Activated CD8-positive, alpha-beta T cell treated with anti-CD3 and anti-CD28 coated beads for 36 hours (primary cell): Measurements from ENCODE around the gene HOXC5. TPM values are rescaled to one million over a fixed set of nuclear protein-coding genes. Genes with fewer than 3 reads are reported as not detected.

Experiments
- ATAC-seq: fragments of 200-7000 bp; cut with Tn5 transposase; one replicate; pipeline ENCODE4 v1.10.0; 2021; ENCODE audit warnings: mild to moderate bottlenecking, moderate library complexity
- CTCF ChIA-PET: fragments of 350-600 bp; sonication (Branson Sonifier 250); formaldehyde crosslinking; loops from one replicate; lab custom pipeline; 2021; ENCODE audit warnings: antibody characterized with exemption; lab: Charles Lee
- POLR2A ChIA-PET: fragments of 350-600 bp; sonication (Branson Sonifier 250); formaldehyde crosslinking; loops from one replicate; lab custom pipeline; 2021; ENCODE audit warnings: antibody characterized with exemption; lab: Charles Lee
- DNase-seq: peaks from one replicate; pipeline ENCODE4 v3.0.0-alpha.2; 2020
- H3K27ac Mint-ChIP-seq: one replicate; pipeline ENCODE4 v1.8.0; 2021; ENCODE audit warnings: mild to moderate bottlenecking, mixed read lengths
- H3K27me3 Mint-ChIP-seq: one replicate; pipeline ENCODE4 v1.8.0; 2021; ENCODE audit warnings: mixed read lengths
- H3K36me3 Mint-ChIP-seq: one replicate; pipeline ENCODE4 v1.8.0; 2021; ENCODE audit warnings: low read depth, mixed read lengths
- H3K4me1 Mint-ChIP-seq: one replicate; pipeline ENCODE4 v1.8.0; 2021; ENCODE audit warnings: low read depth, mixed read lengths
- H3K4me3 Mint-ChIP-seq: one replicate; pipeline ENCODE4 v1.8.0; 2021; ENCODE audit warnings: mild to moderate bottlenecking, moderate library complexity, mixed read lengths
- H3K9me3 Mint-ChIP-seq: one replicate; pipeline ENCODE4 v1.8.0; 2021; ENCODE audit warnings: mixed read lengths
- CTCF ChIP-seq: fragments of 200-600 bp; IDR thresholded peaks from one replicate; pipeline ENCODE4 v1.8.0; 2022; ENCODE audit warnings: antibody characterized with exemption, mild to moderate bottlenecking
- intact Hi-C: fragments of 100-400 bp; cut with micrococcal nuclease; formaldehyde crosslinking; loops from one replicate; pipeline ENCODE4 v1.10.0; 2022
- total RNA-seq, 2 experiments: library from RNA; stranded (reverse); gene quantifications; one replicate each; pipeline ENCODE4 v1.2.3, GENCODE V29; 2021

The HOXC5 gene
- total RNA-seq, 2 experiments from 2014 or later: not detected

DNA sequence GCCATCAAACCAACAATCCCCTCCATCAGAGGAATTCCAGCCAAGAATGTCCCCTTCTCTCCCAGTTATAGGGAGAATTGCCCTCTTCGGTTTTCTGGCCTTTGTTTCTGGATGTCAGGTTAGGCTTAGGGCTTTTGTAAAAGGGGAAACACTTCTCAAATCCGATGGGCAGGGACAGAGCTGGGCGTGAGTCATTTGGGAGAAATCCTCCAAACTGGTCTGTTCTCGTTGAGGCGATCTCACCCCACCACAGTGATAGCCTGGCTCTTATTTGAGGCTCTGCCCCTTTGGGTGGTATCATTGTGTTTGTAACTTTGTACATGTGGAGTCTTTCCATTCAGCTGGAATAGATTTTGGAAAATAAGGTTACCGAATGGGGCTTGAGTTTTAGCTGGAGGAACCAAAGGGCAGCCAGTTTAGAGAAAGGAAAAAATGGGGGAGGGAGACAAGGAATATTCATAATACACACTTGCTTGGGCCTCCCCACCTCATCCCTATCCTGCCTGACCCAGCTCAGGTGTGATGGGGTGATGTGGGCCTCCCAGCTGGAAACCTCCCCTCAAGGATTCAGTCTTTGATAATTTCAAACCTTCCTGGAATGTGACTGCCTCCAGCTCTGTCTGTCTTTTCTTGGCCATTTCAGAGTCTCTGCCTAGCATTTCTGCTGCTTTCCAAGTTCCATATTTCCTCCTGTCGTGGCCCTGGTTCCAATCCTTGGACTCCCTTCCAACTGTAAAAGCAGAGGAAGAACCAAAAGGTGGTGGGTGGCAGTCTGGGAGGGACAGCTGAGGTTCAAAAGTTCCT lies 28.3 kb downstream of the HOXC5 start:
- no peaks in the 10 kb centered on the region for H3K4me1 Mint-ChIP-seq
- TF ChIP-seq CTCF: no peak
- no peak overlapping the region for H3K27ac Mint-ChIP-seq
- POLR2A ChIA-PET: interaction anchor here (0.5 kb wide), 1 partner anchor 397 kb away, joined by 3 read pairs; no protein-coding TSS in a partner anchor
- no peaks in the 10 kb centered on the region for H3K9me3 Mint-ChIP-seq
- H3K27me3 Mint-ChIP-seq: peaks cover 53% of the 10 kb centered on the region
- DNase-seq (no peak), ATAC-seq (no peak)
- intact Hi-C loops: no loop called here
- H3K36me3 Mint-ChIP-seq: no peaks in the 10 kb centered on the region
- CTCF ChIA-PET: interaction anchor here (0.7 kb wide), 1 partner anchor 16 kb away, joined by 3 read pairs; no protein-coding TSS in a partner anchor
- no peak overlapping the region for H3K4me3 Mint-ChIP-seq

DNA sequence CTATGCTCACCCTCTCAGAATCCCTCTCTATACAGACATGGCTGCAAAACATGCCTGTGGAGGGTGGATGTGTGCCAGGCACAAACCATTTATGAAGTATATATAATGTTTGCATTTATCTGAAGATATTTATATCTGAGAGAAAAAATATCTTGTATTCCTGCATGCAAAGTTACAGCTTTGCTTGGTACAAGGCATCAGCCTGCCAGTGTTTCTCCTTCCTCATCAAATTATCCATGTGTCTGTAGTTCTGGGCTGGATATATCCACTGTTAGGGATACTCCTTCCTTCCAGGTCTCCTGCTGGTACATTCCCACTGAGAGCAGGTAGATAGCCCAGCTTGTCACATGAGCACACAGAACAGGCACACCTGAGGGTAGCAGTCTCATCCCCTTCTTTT lies 32.8 kb downstream of the HOXC5 start:
- Mint-ChIP-seq H3K4me1 (no peaks in the 10 kb centered on the region), H3K4me3 (no peak overlapping the region), H3K27ac (no peak overlapping the region), H3K36me3 (no peaks in the 10 kb centered on the region), H3K27me3 (peaks cover 33% of the 10 kb centered on the region), H3K9me3 (no peaks in the 10 kb centered on the region)
- no peak for TF ChIP-seq CTCF
- POLR2A ChIA-PET: no interaction called here
- no peak for ATAC-seq
- intact Hi-C loops: no loop called here
- CTCF ChIA-PET: interaction anchor here (2.1 kb wide), 1 partner anchor 13 kb away, joined by 6 read pairs; the partner anchor contains the start of gene HOXC4
- DNase-seq: no peak

GRCh38 chr12:54066408-54066807 lies 33.6 kb downstream of the HOXC5 start:
- H3K36me3 Mint-ChIP-seq: no peaks in the 10 kb centered on the region
- no peak for TF ChIP-seq CTCF
- ATAC-seq (no peak), DNase-seq (no peak)
- no peaks in the 10 kb centered on the region for H3K9me3 Mint-ChIP-seq
- ChIA-PET CTCF (no interaction called here), POLR2A (no interaction called here)
- H3K4me3 Mint-ChIP-seq: no peak overlapping the region
- intact Hi-C loops: no loop called here
- H3K27me3 Mint-ChIP-seq: peaks cover 28% of the 10 kb centered on the region
- no peaks in the 10 kb centered on the region for H3K4me1 Mint-ChIP-seq
- H3K27ac Mint-ChIP-seq: no peak overlapping the region

- CTCF ChIA-PET: interaction anchor here (0.9 kb wide), 1 partner anchor 14 kb away, joined by 3 read pairs; no protein-coding TSS in a partner anchor
- intact Hi-C loops: no loop called here
Measured at GRCh38 chr12:54068418-54069070, 35.7 kb downstream of the HOXC5 start.

More at GRCh38 chr12:54068418-54069070, 35.7 kb downstream of the HOXC5 start:
- H3K9me3 Mint-ChIP-seq: no peaks in the 10 kb centered on the region
- POLR2A ChIA-PET: no interaction called here
- H3K27me3 Mint-ChIP-seq: peaks cover 11% of the 10 kb centered on the region
- ATAC-seq: no peak
- no peaks in the 10 kb centered on the region for H3K36me3 Mint-ChIP-seq
- H3K4me3 Mint-ChIP-seq: no peak overlapping the region
- no peak overlapping the region for H3K27ac Mint-ChIP-seq
- no peak for DNase-seq
- TF ChIP-seq CTCF: no peak
- H3K4me1 Mint-ChIP-seq: no peaks in the 10 kb centered on the region
